ENCODE measurements around the gene NR0B1.

NR0B1 gene

DNA sequence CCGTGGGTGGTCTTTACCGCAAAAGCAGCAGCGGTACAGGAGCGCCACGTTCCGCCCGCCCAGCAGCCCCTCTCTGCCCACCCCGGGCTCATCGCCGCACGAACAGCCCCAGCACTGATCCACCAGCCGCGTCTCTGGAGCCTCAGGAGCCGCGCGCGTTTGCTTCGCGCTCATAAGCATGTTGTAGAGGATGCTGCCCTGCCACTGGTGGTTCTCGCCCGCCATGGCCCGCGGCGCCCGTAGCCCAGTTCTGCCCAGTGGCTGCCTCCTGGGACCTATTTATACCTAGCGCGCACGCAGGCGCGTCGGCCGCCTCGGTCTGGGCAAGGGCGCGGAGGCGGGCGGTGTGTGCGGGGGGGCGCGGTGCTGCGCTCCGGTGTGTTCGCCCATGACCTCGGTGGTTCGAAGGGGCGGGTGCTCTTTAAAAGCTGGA, at the start of gene NR0B1:
Gene NR0B1, minus strand, starts transcription at position 252 of the 433 bp plus-strand sequence. Its CDS starts 27 bp downstream, at position 225.
- no peak for DNase-seq

DNA sequence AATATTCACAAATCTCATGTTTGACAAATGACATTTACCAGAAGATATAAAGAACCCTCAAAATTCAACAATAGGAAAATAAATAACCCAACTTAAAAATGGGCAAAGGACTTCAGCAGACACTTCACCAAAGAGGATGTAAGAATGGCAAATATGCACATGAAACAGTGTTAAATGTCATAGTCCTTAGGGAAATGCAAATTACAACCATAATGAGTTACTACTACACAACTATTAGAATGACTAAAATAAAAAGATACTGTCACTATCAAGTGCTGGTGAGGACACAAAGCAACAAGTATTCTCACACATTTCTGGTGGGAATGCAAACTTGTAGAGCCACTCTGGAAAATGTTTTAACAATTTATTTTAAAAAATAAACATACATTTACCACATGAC, 40.8 kb upstream of the NR0B1 start:
- no peak for DNase-seq

DNA sequence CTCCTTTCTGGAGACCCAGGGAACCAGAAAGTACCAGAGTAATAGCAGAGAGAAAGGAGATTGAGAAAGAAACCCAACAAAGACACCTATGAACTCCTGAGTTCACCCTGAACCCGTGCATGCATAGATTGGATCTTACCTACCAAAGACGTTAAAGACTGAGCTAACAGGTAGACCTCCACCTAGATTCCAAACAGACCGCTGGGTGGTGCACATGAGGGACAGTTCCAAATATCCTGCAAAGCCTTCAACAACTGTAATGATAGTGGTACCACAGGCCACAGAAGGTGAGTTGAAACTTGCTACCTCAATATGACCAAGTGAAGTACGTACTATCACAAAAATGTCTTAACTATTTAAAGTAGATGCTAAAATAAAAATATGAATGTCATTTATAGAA, 34.0 kb upstream of the NR0B1 start:
- no peak for DNase-seq

DNA sequence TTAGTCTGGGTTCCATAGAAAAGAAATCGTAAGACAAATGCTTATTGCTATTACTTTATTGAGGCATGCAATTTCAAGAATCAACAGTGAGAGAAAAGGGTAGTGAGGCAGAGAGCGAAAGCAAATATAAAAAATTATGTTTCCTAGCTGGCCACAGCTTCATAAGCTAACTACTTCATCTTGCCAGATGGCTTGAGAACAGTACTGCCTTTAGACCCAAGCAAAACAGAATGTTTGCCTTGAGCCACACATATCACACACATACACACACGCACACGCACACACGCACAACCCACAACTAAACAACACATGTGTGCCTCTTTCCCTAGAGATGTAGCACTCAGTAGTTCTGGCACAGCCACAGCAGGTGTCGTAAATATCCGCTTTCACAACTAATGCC, 31.6 kb upstream of the NR0B1 start:
- DNase-seq: no peak

DNA sequence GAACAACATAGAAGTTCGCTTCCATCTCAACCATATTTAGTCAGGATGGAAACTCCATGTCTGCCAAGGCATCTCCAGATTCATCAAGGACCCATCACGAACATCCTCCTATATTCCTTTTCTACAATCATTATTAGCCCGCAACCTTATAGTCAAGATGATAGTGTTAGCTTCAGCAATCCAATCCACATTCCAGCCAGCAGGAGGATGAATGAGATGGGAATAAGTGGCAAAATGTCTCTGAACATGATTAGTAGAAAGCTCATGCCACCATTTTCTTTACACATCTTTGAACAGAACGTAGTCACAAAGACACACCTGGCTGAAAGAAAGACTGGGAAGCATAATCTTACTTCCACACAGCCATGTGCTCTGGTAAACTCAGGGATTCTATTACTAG, 18.6 kb upstream of the NR0B1 start:
- no peak for DNase-seq

- DNase-seq: no peak
Measured at GRCh38 chrX:30317308-30317707, 8.1 kb upstream of the NR0B1 start.

GRCh38 chrX:30313322-30313721, 4.1 kb upstream of the NR0B1 start:
- DNase-seq: no peak

- no peak for DNase-seq
Measured at GRCh38 chrX:30312858-30313257, 3.7 kb upstream of the NR0B1 start.

DNA sequence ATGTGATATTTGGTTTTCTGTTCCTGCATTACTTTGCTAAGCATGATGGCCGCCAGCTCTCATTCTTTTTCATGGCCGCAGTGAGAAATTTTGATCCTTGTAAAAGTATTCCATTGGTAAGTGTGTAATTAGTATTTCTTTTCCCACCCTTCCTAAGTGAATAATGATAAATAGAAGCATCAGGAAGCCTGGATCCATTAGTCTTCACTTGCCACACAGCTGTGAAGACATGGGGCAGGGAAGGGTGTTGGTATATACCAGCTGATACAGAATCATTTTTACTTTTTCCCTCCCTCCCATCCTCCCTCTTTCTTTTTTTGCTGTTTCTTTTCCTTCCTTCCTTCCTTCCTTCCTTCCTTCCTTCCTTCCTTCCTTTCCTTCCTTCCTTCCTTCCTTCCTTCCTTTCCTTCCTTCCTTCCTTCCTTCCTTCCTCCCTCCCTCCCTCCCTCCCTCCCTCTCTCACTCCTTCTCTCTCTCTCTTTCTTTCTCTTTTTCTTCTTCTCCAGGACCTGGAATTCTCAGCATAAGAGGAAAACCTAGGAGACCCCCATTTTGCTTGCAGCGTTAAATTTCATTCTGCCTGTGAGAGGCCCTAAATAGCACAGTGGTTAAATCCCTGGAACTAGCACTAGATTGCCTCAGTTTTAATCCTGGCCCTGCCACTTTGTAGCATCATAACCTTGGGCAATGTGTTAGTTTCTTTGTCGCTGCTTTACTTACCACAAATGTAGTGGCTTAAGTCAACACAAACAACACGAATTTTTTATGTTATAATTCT, 1.4 kb upstream of the NR0B1 start:
- DNase-seq: no peak

- DNase-seq: no peak
Measured at GRCh38 chrX:30308263-30309138, 689 bp downstream of the NR0B1 start.

DNA sequence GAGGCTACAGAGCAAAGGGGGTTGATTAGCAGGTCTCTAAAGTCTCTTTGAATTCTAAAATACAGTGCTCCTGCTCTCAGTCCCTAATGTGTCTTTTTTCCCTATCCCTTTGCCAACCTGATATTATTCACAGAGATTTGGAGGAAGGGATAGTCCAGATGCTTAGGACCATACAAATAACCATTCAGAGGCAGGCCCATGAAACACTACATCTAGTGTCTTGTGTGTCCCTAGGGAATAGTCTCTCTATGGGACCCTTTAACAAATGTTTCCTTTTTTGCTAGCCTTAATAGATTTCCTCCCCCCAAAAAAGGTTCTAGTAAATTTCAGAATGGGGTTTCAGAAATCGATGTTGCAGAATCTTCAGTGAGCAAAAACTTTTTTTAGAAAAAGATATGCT, 1.7 kb downstream of the NR0B1 start:
- DNase-seq: no peak

GRCh38 chrX:30304866-30305265, 4.3 kb downstream of the NR0B1 start:
- no peak for DNase-seq

GRCh38 chrX:30302956-30303355, 6.2 kb downstream of the NR0B1 start:
- no peak for DNase-seq

DNA sequence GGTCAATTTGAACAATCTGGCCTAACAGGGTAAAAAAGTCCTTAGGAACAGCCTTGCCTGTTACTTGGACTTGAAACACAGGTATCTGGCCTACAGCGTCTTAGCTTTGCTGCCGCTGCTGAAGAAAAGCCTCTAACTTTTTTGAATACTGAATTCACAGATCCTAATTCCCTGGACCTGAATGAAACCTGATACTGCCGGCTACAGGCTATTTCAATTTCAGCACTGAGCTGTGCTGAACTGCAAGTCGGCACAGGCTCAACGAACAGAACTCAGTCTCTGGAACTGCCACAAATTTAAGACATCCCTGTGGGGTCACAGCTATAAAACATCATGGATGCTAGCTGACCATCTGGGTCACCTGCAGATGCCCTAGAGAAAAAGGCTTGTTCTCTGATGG, 7.2 kb downstream of the NR0B1 start:
- DNase-seq: no peak

GRCh38 chrX:30301208-30301607, 8.0 kb downstream of the NR0B1 start:
- DNase-seq: no peak

- DNase-seq: no peak
Measured at GRCh38 chrX:30296408-30297254, 12.6 kb downstream of the NR0B1 start.

- no peak for DNase-seq
Measured at GRCh38 chrX:30283456-30284200, 25.6 kb downstream of the NR0B1 start.

- no peak for DNase-seq
Measured at GRCh38 chrX:30282527-30282926, 26.7 kb downstream of the NR0B1 start.

GRCh38 chrX:30280428-30280827, 28.8 kb downstream of the NR0B1 start:
- no peak for DNase-seq

GRCh38 chrX:30278365-30278764, 30.8 kb downstream of the NR0B1 start:
- no peak for DNase-seq

GRCh38 chrX:30275498-30275897, 33.7 kb downstream of the NR0B1 start:
- DNase-seq: no peak

- no peak for DNase-seq
Measured at GRCh38 chrX:30270639-30271038, 38.6 kb downstream of the NR0B1 start.

Data from NK-92 treated with Interleukin-12 subunit alpha and Interleukin-12 subunit beta, amount 100 ng/mL, for 24 hours (cell line).